ENCODE results near the gene YTHDC2.

- TF ChIP-seq EGR1 (IDR thresholded peaks at IDR 0.05) (no peak), TEAD4 (IDR thresholded peaks at IDR 0.05) (no peak), EP300 (IDR thresholded peaks at IDR 0.05; ENCODE audit: borderline replicate concordance) (no peak), REST (IDR thresholded peaks at IDR 0.05; ENCODE audit: low read depth) (no peak), ZBTB7A (IDR thresholded peaks at IDR 0.05; ENCODE audit: low read depth) (no peak), TCF12 (IDR thresholded peaks at IDR 0.05; ENCODE audit: low read depth) (no peak), RAD21 (IDR thresholded peaks at IDR 0.05; ENCODE audit: low read depth) (no peak), CEBPB (IDR thresholded peaks at IDR 0.05) (no peak)
- TF ChIP-seq, protein P1, sequence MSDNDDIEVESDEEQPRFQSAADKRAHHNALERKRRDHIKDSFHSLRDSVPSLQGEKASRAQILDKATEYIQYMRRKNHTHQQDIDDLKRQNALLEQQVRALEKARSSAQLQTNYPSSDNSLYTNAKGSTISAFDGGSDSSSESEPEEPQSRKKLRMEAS (IDR thresholded peaks at IDR 0.05) = no peak
These were observed 34.8 kb upstream of the YTHDC2 start for GRCh38 chr5:113478691-113479090.
